ENCODE data around the gene CATSPER3.

CATSPER3 gene

DNA sequence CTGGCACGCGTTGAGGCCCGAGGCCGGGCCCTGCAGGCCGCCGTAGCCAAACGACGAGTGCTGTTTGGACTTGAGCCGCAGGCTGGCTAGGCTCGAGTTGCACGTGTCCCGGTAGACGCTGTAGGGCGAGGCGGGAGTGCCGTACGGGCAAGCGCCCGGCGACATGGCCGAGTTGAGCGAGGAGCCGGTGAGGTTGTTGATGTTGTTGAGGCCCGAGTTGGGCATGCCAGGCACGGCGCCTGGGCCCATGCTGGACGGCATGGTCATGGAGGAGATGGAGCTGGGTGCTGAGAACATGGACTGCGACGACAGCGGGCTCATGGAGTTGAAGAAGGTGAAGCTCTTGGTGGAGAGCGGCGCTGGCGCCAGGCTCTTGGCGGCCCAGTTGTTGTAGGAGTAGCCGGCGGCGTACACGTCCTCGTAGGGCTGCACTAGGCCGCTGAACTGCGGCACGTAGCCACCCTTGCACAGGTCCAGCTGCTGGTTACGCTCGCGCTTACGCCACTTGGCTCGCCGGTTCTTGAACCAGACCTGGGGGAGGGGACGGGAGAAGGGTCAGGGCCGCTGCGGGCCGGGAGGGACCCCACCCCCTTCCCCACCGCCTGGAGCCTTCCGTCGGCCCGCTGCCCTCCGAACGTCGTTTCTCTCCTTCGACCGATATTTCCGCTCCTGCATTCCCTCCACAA lies 61.2 kb downstream of the CATSPER3 start:
- TF ChIP-seq, protein P1, sequence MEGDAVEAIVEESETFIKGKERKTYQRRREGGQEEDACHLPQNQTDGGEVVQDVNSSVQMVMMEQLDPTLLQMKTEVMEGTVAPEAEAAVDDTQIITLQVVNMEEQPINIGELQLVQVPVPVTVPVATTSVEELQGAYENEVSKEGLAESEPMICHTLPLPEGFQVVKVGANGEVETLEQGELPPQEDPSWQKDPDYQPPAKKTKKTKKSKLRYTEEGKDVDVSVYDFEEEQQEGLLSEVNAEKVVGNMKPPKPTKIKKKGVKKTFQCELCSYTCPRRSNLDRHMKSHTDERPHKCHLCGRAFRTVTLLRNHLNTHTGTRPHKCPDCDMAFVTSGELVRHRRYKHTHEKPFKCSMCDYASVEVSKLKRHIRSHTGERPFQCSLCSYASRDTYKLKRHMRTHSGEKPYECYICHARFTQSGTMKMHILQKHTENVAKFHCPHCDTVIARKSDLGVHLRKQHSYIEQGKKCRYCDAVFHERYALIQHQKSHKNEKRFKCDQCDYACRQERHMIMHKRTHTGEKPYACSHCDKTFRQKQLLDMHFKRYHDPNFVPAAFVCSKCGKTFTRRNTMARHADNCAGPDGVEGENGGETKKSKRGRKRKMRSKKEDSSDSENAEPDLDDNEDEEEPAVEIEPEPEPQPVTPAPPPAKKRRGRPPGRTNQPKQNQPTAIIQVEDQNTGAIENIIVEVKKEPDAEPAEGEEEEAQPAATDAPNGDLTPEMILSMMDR (IDR thresholded peaks at IDR 0.05; ENCODE audit: control insufficient read depth, extremely low read depth, insufficient read depth), result no peak
- DNase-seq (ENCODE audit: low read depth), result no peak
- no peak overlapping the region for H3K4me3 ChIP-seq (ENCODE audit: low read depth, low read length)

DNA sequence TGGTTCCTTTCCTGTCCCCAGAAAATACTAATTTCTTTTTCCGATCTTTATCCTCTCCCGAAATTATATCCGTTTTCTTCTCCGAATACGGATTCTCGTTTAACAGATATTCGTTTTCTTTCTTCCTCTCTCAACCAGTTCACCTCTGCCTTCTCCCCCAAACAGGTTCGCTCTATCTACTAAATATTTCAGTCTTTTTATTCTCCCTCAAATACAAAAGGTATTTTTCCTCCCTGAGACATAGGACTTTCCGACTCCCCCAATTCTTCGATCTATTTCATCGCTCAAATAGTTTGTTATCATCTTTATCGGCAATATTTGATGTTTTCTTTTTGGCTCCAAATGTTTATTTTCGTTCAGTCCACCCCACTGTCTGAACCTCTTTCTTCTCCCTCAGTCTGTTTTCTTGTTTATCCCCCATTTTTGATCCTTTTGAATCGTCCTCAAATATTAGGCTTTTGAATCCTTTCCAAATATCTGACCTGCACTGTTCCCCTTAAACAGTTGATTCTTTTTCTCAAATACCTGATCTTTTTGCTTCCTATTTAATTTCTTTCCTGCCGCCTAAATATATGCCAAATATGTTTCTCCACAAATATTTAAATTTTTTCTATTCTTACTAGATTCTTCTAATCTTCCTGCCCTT lies 61.9 kb downstream of the CATSPER3 start:
- H3K4me3 ChIP-seq (ENCODE audit: low read depth, low read length), result no peak overlapping the region
- TF ChIP-seq, protein P1 (IDR thresholded peaks at IDR 0.05; ENCODE audit: control insufficient read depth, extremely low read depth, insufficient read depth), result no peak
- no peak for DNase-seq (ENCODE audit: low read depth)

DNA sequence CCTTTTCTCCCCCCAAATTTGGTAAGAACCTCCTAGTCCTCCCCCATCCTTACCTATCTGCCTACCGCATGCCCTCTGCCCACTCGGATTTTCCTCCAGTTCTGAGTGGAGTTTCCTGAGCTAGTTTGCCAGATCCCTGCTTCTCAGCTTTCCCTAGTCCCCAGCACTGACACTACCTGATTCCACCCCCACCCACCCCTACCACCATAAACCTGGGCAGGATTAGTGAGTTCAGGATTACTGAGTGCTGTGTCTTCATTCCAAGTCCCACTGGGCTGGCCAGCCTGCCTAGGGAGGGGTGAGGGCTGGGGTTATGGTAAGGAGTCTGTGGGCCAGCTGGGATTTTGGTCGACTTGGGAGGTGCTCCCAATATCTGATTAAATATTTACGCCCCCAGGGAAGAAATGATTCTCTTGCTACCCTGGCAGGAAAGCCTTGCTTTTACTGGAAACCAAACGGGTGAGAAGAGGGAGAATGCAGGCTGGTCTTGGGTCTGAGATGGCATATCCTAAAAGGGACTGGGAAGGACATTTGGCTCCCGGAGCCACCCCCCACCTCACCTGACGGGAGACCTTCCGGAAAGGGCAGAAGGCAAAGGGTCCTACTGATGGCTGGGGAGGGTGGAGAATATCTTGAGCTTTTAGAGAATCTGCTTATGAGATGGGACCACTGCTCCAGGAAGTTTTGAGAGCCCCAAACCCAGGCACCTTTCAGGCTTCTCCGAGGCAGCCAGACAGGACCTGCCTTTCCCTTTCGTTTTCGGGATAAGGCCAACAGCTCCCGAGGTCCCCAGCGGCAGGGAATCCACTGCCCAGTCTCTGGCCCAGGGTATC lies 62.6 kb downstream of the CATSPER3 start:
- TF ChIP-seq, protein P1 (IDR thresholded peaks at IDR 0.05; ENCODE audit: control insufficient read depth, extremely low read depth, insufficient read depth), result no peak
- no peak overlapping the region for H3K4me3 ChIP-seq (ENCODE audit: low read depth, low read length)
- no peak for DNase-seq (ENCODE audit: low read depth)

GRCh38 chr5:135030956-135031812 lies 63.5 kb downstream of the CATSPER3 start:
- TF ChIP-seq, protein P1 (IDR thresholded peaks at IDR 0.05; ENCODE audit: control insufficient read depth, extremely low read depth, insufficient read depth), result no peak
- H3K4me3 ChIP-seq (ENCODE audit: low read depth, low read length), result peak overlapping the region; percentile 71
- no peak for DNase-seq (ENCODE audit: low read depth)

DNA sequence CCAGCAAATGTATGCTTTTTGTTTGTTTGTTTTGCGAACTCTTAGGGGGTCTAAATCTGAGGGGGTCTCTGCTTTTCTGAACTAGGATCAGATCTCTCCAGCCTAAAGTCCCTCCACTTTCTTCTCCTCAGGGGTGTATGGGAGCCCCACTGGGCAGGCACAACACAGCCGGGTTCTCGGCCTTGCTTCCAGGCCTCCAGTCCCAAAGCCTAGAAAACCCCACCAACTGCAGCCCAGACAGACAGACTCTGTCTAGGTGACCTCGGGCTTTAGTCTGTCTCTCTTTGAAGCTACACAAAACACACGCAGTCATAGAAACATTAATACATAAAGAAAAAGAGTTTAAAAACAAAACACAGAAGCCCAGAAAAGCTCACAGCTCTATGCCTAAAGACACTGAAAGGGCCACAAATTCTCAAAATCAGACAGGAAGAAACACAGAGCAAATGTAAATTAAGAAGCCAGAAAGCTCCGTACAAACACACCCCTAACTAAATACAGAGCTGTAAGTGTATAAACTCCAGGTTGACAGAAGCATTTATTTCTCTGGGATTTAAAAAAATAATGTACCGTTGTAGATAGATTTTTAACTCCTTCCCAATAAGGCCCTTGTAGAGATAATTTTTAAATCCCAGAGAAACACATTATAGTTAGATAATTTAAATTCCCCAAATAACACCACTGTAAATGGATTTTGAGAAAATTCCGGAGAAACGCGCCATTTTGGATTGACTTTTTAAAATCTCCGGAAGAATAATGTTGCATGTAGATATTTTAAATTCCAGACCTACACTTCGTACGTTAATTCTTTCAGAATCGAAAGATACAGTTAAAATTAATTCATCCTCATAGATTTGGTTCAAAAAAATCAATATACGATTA lies 64.3 kb downstream of the CATSPER3 start:
- peak overlapping the region; percentile 71 for H3K4me3 ChIP-seq (ENCODE audit: low read depth, low read length)
- TF ChIP-seq, protein P1 (IDR thresholded peaks at IDR 0.05; ENCODE audit: control insufficient read depth, extremely low read depth, insufficient read depth), result no peak
- DNase-seq (ENCODE audit: low read depth), result no peak

DNA sequence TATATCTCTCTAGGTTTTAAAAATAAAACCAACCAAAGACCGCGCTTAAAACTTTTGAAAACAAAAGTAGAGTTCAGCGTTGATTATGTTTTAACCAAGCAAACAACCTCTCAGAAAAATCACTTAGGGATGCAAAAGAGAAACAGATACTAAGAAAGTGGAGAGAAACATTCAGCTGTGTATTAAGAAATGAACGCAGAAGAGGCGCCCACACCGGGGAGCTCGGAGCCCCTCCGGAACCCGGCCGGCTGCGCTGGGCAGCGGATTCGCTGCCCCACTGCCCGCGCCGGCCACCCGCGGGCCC lies 64.9 kb downstream of the CATSPER3 start:
- peak overlapping the region; percentile 71 for H3K4me3 ChIP-seq (ENCODE audit: low read depth, low read length)
- TF ChIP-seq, protein P1 (IDR thresholded peaks at IDR 0.05; ENCODE audit: control insufficient read depth, extremely low read depth, insufficient read depth), result no peak
- no peak for DNase-seq (ENCODE audit: low read depth)
